ENCODE data around the gene APCDD1L.

Gene APCDD1L

DNA sequence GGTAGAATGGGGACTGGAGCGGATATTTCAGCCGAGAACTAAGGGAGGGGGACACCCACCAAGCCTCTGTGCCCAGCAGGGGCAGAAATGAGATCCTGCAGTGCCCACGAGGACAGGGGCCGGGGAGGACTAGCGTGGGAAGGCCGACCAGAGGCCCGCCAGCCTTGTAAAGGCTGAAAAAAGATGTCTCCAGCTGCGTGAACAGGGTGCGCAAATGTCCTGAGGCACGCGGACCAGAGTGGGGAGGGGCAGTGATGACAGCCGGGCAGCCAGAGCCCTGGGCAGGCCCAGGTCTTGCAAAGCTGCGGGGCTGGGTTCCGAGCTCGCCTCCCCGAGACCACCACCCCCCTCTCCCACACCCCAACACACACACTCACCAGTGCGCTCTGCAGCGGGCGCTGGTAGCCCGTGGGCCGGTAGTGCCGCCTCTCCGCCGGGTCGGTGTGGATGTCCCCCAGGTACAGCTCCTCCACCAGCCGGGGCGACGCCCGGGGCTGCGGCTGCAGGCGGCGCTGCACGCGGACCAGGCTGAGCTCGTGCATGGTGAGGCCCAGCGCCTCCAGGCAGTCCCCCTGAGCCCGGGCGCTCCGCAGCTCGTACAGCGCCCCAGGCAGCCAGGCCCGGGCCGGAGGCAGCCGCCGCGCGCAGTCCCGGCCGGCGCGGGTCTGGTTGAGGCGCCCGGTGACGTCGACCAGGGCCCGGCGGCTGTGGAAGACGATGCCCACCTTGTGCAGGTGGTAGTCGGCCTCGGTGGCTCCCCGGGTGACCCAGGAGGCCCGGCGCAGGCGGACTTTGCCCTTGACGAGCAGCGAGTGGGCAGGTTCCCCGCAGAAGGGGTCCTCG is 48.2 kb downstream of the APCDD1L start:
- no peak for DNase-seq (ENCODE audit: low spot score)

DNA sequence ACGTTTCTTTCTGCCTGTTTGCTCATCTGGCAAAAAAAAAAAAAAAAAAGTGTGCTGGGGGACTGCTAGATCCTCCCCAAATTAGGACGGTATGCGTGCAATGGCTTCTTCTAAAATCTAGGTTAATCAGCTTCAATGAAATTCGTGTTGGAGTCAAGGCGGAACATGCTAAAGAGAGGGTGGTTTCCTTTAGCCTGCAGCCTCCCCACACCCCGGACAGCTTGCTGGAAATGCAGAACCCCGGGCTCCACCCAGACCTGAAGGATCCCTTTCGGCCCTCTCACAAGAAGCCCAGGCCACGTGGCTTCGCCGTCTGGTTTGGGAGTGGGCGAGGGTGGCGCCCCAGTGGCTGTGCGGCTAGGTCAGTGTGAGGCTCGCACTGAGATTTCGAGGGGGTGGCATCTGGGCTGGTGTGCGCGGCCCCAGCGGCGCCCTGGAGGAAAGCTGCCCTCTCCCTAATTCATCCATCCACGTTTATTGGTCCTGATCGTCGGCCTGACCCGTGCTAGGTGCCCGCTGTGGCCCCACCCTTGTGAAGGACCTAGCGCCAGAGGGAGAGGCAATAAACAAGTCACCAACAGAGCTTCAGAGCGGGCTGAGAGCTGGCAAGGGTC is 49.0 kb downstream of the APCDD1L start:
- no peak for DNase-seq (ENCODE audit: low spot score)

DNA sequence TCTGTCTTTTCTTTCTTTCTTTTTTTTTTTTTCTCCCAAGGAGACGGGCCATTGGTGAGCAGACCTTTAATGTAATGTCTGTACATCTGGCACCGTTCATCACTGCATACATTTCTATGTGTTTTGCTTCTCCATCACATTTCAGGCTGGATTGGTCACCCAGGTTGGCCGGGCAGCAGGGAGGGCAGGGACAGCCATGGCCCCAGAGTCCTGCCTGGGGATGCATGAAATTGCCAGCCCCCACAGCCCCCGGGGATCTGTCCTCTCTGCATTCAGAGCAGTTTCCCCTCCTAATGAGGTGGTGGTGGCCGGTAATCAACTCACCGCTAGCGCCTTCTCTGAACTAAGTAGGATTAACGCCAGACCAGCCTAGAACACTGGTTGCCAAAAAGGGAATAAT is 50.4 kb downstream of the APCDD1L start:
- DNase-seq (ENCODE audit: low spot score): no peak

- DNase-seq (ENCODE audit: low spot score): no peak
These were observed 51.9 kb downstream of the APCDD1L start for GRCh38 chr20:58463256-58463655.

GRCh38 chr20:58461899-58462298 is 53.3 kb downstream of the APCDD1L start:
- DNase-seq (ENCODE audit: low spot score): no peak

DNA sequence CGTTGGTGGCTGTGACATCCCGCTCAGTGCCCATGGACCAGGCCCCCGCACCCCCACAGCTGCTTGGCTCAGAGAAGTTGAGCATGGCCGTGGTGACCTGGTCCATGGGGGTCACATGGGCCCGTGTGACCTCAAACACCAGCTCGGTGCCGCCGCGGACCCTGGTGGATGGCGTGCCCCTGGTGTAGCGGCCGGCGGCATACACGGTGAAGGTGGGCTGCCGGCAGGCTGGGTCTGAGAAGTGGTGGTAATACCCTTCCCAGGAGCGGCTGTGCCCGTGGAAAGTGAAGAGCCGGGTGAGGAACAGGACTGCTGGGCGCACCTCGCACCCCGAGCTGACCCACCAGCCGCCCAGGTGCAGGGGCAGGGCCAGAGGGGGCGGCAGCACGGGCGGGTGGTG is 54.1 kb downstream of the APCDD1L start:
- DNase-seq (ENCODE audit: low spot score): no peak

DNA sequence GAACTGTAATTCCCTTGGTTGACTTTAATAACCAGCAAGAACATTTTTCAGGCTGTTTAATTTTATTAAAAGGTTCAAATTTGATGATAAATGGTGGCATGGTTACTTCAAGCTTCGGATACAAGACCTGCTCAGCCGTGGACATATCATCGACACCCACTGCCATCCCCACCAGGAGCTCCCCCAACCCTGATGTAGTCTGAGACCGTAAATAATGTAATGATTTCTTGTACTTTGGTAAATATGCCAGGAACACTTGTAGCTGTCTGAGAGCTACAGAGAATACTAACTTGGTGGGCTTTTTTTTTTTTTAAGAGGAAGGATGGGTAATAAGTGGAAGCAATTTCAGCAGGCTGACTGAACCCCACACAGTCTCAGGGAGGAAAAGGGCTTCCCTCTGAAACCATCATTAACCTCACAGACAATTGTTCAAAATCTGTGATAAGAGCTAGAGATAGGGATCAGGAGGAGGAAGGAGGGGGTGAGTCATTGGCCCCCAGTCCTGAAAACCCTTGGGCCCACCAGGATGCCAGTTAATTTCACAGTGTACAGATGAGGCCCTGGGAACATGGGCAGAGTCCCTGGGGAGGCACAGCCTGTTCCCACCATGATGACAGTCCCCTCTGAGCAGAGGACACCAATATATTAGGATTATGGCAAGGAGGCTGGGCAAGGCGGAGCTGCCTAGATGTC is 56.0 kb downstream of the APCDD1L start:
- DNase-seq (ENCODE audit: low spot score): no peak

- DNase-seq (ENCODE audit: low spot score): no peak
These were observed 56.7 kb downstream of the APCDD1L start for GRCh38 chr20:58458342-58459057.

GRCh38 chr20:58457083-58457695 is 58.0 kb downstream of the APCDD1L start:
- DNase-seq (ENCODE audit: low spot score): no peak

GRCh38 chr20:58454460-58454859 is 60.7 kb downstream of the APCDD1L start:
- DNase-seq (ENCODE audit: low spot score): no peak

- DNase-seq (ENCODE audit: low spot score): no peak
These were observed 61.8 kb downstream of the APCDD1L start for GRCh38 chr20:58453391-58453790.

DNA sequence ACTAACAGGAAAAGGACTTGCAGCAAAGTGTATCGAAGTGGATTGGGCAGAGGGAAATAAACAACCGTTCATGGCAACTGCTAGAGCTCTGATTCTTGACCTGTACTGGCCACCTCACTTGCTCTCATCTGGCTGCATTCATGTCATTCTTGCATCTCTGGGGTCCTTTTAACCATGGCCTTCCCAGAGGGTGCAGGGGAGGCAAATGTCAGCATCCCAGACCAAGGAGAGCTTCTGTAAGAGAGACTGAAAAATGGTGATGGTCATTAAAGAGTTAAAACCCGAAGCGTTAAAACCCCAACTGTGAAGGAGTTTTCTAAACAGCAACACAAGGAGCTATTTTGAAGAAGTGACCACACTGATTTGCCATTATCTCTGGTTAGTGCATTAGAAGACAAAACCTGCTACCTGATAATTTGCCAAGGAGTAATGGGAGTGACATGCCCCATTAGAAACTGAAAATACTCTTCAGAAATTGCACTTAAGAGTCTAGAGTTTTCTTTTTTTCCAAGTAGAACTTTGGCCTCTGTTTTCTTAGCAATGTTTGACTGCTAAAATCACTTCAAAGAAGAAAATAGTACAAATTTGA is 62.4 kb downstream of the APCDD1L start:
- no peak for DNase-seq (ENCODE audit: low spot score)

DNA sequence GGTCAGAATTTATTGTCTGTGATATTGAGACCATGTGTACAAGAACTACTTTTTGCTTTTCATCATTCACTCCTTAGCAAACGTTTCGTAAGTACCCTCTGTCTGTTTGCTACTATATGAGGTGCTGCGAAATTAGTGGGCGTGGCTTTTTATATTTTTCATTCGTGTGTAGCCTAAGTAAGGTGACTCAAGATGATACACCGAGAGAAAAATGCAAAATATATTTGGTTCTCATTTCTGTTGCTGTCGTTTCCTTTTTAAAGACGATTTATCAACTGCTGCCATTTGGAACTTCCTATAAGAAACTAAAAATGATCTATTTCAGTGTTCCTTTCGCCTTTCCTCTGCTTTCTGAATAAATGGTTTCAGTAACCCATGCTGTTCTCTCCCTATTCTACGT is 64.9 kb downstream of the APCDD1L start:
- DNase-seq (ENCODE audit: low spot score): no peak

GRCh38 chr20:58449681-58450221 is 65.4 kb downstream of the APCDD1L start:
- no peak for DNase-seq (ENCODE audit: low spot score)

GRCh38 chr20:58448958-58449357 is 66.2 kb downstream of the APCDD1L start:
- DNase-seq (ENCODE audit: low spot score): no peak

DNA sequence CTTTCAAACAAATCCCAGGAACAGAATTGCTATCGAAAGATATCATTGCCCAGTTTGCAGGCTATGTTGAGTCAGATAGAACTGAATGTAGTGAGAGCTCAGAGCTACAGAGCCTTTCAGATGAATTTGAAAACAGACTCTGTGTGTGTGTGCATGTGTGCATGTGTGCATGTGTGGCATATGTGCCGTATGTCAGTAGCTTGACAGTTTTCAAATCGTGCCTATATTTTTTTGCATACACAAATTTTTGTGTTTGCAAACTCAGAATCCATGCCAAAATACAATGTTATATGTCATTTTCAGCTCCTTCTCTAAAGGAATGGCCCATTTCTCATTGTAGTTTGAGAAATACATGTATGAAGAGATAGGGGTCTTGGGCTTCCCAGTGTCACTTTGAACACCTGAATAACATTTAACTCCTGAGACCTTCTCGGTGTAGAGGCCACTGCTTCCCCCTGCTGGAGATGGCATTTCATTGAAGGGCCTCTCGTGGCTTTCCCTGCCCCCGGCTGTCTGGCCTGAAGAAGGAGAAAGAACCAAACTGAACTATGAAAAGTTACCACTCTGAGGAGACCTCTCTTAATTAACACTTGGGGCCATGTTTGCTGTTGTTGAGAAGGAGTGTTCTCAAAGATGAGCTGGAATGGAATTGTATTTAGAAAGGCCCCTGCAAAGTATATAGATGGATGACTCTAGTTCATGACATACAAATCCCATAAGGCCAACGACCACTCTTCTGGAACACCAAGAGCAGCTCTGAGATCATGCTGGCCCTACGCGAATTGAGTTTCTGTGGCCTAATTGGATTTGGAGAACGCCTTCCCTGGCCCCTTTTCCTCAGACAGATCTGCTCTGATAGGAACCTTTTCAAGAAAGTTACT is 67.4 kb downstream of the APCDD1L start:
- peak; percentile 60 for DNase-seq (ENCODE audit: low spot score)

- no peak for DNase-seq (ENCODE audit: low spot score)
These were observed 68.3 kb downstream of the APCDD1L start for GRCh38 chr20:58446960-58447265.

DNA sequence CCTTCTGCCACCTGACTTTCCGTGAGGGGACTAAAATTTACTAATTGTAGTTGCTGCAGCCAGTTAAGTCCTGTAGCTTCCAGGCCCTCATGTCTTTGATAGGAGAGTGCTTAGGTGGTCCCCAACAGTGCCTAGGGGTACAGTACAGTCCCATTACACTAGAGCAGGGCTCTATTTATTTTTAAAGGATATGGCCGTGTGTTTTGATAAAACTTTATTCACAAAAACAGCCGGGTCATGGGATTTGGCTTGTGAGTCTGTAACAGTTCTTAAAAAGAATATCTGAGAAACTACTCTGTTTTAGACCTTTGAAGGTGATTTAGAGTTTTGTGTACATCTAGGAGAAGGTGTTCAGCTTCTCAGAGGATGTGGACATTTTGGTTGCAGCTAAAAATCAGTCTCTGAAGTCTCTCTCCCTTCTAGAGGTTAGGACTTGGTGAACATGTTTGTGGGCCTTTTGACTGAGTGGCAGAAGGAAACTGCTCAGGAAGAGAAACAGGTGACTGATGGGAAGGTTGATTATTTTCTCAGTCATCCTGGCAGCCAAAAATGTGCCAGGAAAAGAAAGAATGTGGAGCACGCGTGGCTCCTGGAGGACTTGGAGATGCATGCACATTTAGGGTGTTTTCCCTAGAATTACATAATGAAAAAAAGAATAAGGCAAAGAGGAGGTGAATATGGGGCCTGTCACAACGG is 68.8 kb downstream of the APCDD1L start:
- DNase-seq (ENCODE audit: low spot score): no peak

GRCh38 chr20:58444746-58445255 is 70.4 kb downstream of the APCDD1L start:
- no peak for DNase-seq (ENCODE audit: low spot score)

DNA sequence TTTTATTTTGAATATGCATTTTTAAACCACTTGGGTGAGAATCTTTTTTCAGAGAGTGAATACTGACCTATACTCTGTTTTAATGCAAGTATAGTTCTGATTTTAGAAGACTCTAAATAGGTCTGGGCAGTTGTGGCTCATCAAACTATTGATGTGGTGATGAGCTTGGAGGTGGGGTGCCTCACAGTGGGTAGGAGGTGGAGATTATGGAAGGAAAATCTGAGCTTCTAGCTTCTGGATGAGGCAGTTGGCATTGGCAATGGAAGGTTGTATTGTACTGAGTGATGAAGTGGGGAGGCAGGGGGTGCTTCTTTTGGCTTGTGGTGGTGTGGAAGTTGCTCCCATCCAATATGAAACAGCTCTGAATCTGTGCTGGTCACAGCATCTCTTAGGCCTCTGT is 73.5 kb downstream of the APCDD1L start:
- no peak for DNase-seq (ENCODE audit: low spot score)
